Stimulated activated naive CD4-positive, alpha-beta T cell (primary cell): ENCODE results near the gene ALDH3A2.

Source experiments
- DNase-seq, 6 experiments: peaks; one replicate each; lab custom pipeline; 2025; lab: John Stamatoyannopoulos, UW

Gene ALDH3A2

DNA sequence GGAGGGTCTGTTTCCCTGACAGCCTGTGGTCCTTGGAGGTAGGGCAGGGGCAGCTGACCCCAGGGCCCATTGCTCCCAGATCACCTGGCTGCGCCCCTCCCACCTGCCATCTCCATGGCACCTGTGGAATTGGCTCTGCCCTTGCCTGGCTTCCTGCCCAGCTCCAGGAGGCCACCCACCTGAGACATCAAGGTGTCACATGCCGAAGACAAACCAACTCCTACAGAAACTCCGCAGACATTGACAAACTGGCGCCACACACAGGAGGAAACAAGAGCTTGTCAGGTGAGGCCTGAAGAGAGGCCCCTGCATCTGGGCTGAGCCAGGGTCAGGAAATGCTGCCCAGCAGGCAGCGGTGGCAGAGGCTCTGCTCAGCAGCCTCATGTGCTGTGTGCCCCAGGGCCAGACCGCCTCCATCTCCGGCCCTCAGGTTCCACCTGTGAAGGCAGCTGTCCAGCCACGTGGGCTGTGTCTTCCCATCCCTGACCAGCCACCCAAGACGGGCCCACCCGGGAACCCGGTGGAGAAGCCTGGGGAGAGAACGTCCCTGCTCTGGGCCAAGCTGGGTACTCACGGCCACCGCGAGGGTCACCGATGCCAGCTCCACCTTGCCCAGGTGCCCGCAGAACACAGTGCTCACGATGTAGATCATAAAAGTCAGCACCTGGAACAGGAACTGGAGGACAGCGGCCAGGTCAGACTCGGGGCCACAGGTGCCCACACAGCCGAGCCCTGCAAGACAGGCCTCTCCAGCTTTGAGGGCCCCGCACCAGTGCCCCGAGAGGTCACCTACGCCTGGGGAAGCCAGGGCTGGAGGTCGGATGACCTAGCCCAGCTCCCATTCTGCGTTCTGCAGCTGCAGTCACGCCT lies 66.2 kb downstream of the ALDH3A2 start:
- DNase-seq = no peak

DNA sequence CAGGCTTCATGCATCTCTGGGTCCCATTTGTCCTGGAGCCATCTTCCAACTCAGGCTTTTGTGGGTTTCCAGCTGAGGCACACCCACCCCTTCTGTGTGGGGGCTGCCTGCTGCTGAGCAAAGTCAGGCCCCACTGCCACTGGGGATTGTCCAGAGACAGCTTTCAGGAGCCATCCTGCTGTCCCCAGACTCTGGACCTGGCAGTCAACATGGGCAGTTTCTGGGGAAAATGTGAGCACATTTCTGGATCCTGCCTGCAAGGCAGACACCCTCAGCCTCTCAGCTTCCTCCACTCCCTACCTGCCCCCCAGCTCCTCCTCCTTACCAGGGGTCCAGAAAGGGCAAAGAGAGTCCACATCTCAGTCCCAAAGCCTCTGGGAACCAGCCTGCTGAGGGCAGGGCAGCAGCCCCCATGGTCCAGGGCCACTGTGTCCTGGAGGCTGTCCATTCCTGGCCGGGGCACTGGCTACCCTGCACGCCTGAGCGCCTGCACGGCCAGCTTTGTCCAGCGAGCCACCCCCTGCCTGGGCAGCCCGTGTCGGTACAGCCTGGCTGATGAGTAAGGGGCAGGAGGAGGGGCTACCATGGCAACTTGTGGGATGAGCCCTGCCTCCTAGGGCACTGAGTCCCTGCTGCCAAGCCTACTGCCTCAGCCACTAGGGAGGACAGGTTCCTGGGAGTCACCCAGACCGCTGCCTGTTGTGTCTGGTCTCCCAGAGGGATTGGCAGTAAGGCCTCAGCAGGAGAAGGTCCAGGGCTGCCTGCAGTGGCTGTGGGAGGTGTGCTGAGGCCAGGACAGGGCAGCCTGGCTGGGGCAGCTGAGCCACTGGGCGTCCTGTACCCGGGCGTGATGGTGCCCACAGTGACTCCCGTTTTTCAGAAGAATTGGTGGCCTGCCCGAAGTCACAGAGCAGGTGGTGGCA lies 67.8 kb downstream of the ALDH3A2 start, which contains the start of gene SLC47A2:
SLC47A2 (minus strand) TSS at position 477 of the 923 bp plus-strand sequence; CDS start at position 448, 29 bp downstream.
- DNase-seq = no peak

DNA sequence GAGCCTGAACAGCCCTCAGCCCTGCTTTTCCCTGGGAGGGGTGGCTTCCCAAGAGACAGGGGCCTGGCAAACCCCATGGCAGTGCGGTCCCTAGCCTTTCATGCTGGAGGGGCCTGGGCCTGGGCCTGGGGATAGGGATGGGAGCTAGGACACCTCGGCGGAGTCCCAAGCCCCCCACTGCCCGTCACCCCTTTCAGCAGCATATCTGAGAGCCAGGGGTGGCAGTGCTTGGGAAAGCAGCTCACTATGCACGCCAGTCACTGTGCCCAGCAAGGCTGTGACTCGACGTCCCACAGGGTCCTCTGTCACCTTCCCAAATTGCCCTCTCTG lies 68.4 kb downstream of the ALDH3A2 start:
- no peak for DNase-seq

DNA sequence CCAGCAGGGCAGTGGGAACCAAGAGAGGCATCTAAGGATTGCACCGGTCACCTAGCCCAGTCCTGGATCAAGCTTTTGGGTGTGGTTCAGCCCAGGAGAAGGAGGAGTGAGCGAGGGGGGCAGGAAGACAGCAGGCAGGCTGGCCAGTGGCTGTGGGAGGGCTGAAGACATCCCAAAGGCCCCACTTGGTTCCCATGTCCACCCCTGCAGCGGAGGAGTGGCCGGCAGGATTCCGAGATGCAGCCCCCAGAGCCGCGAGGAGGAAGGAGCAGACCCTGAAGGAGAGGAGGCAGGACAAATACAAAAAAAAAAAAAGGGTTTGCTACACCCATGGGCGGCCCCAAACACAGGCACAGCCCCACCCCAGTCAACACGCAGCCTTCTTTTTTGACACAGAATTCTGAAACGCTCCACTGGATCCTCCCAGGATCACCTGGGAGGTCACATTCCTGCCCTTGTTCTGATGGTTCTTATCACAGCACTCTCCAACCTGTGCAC lies 68.9 kb downstream of the ALDH3A2 start:
- no peak for DNase-seq

DNA sequence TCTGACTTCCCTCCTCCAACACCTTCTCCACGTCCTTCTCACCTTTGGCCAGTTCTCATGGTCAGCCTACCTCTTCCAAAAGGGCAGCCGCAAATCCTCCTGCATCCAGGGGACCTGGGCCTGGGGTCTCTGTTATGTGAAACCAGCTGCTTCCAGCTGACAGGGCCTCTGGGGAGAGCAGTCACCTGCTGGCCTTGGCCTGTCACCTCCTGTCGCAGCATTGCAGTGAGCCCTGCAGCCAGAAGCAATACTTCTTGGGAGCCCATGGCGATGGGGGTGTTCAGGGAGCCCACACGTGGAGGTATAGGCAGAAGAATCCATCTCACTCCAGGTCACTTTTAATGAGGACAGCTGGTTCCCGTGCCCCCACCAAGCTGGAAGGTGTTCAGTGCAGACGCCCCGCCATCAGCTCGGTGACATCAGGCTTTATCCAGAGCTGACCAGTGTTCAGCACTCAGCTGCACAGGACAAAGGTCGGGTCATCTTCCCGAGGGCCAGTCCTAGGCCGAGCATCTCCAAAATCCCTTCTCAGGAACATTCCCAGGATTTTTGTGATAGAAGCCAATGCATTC lies 69.6 kb downstream of the ALDH3A2 start:
- DNase-seq = no peak

DNA sequence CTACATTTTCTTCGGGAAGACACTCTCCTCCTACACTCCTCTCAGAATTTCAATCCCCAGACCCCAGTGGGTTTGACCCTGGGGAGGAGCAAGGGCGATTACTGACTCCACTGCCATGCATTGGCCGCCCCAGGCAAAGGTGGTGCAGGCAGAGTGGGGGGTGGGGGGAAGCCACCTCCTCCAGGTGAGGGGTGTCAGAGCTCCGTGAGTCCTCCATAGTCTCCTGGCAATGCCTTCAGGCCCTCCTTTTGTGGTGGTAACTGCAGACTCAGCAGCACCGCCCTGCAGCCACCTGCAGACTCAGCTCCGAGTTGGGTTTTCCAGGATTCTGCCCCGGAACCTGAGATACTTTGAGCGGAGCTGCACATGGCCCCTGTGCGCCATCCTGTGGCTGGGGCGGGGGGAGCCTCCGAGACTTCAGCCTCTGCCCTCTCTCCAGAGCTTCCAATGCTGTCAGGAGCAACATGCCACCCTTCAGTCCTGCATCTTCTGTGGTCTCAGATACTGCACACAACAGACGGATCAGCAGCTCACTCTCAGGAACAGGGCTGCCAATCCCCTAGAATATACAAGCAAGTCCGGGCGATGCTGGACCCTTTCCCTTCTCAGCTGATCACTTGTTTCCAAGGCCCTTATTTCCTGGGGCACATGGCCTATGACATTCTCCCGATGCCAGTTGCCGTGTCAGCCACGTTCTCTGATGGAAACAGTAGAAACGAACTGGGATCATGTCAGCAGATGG lies 70.2 kb downstream of the ALDH3A2 start:
- no peak for DNase-seq

DNA sequence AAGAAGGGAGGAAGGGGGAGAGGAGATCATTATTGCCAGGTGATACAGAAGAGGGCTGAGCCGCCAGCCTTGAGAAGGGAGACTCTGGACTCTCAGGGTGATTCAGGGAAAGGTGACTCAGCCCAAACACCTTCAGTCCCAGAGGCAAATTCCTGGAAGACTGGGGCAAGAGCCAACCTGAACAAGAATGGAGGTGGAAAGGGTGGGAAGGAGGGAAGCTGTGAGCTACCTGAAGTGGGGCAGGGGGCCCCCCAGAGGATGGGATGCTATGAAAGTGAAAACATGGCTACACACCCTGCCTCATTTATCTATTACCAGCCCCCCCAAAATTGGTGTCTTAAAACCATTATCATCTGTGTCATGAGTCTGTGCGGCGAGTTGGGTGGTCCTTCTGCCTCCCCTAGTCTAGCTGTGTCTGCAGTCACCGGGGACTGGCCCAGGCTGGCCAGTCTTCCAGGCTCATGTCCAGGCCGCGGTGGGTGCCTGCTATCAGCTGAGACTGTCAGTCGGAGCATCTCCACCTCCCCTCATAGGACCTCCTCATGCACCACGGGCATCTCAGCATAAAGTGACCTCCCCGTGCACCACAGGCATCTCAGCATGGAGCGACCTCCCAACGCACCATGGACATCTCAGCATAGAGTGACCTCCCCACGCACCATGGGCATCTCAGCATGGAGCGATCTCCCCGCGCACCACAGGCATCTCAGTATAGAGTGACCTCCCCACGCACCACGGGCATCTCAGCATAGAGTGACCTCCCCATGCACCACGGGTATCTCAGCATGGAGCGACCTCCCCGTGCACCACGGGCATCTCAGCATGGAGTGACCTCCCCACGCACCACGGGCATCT lies 71.0 kb downstream of the ALDH3A2 start:
- DNase-seq = no peak

DNA sequence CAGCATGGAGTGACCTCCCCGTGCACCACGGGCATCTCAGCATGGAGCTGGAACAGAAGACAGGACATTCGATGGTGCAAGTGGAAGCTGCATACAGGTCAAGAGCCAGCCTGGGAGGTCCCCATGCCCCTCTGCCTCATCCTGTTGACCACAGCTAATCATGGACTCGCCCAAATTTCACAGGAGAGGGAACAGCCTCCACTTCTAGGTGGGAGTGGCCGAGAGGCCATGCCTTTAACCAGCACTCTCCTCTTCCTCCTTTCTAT lies 71.6 kb downstream of the ALDH3A2 start:
- no peak for DNase-seq

DNA sequence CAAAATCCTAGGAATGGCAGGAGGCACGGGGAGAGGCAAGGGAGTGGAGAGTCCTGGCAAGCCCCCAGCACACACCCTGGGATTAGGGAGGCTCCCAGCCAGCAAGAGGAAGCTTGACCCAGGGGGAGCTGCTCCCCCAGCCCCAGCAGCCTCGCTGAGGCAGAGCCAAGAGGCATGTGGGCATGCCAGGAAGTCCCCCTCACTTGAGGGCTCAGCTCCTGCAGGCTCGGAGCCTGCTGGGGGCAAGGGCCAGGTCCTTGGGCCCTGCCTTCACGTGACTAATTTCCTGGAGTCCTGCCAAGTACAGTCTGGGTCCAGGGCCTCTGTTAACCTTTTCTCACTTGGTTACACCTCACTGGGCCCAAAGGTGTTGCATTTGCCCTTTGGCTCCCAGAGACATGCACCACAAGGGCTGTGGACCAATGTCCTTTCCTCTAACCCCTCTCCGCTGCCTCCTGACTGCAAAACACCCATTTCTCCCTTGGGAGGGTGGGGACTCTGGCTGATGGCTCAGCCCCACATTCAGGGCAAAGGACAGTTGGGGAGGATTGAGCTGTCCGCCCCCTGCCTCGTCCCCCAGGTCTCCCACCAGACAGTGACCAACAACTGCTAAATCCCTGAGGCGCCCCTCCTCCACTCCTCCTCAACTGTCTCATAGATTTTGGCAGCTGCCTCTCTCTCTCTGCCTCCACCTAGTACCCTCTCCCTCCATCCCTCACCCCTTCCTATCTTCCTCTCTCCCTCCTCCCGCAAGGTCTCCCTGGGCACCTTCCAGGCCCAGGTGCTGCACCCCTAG lies 72.3 kb downstream of the ALDH3A2 start:
- DNase-seq = no peak

DNA sequence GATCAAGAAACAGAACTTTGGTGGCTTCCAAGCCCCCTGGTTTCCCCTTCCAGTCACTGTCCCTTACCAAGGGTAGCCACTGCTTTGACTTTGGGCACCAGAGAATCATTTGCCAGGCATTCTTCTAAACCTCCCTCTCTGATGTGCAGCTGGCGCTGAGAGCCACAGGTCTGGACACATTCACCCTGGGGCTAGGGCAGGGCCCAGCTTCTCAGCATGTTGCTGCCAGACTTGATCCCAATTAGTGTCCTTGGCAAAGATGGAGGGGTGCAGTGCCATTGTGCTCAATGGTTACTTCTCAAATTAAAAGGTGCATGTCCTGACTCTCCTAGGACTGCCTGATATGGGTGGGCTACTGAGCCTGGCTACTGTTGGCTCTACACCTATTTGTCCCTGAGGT lies 75.4 kb downstream of the ALDH3A2 start:
- peak in 1 of 6 experiments; percentile 29 for DNase-seq

DNA sequence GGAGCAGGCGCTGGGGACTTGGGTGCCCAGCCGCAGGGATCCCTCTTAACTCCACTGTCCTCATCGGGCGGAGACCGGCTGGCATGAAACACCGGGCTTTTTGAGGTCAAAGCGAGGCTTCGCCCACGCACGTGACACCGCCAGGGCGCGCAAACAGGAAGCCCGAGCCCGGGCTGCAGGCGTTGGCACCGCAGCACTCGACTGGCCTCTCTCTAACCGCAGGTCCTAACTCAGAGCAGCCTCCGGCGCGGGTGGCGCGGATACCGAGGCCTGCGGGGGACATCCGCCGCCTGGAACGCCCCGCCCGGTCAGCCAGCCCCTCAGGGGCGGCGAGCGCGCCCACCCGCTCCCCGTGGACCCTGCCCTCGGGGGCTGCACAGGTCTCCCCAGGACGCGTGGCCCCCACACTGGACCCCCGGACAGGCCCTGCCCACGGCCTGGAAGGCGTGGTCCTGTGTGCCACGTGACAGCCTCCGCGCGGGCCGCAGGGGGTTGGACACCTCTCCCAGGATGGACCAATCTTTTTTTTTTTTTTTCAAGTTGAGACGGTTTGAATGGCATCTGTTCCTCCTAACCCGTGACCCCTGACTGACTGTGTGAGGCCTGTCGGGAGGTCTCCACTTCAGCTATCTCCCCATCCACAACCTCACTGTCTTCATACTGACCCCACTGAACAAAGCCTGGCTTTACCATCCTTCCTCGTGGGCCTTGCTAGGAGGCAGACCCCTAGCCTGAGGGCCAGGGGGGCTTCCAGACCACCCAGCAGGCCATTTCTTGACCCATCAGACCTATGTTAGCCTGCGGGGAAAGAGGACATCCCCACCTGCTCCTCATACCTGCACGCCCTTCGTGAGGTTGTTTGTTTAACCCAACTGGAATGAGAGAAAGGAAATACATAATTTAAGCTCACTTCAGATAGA lies 76.2 kb downstream of the ALDH3A2 start:
- peak in 3 of 6 experiments; percentile 23 to 29 (median 27) for DNase-seq

DNA sequence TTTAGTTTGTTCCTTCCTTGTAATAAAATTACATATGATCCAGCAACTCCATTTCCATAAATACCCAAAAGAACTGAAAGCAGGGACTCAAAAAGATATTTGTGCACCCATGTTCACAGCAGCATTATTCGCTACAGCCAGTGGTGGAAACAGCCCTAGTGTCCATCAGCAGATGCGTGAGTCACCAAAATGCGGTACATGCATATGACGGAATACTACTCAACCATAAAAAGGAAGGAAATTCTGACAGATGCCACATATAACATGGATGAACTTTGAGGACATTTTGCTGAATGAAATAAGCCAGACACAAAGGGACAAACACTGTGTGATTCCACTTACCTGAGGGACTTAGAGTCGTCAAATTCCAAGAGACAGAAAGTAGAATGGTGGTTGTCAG lies 76.9 kb downstream of the ALDH3A2 start:
- DNase-seq = no peak

DNA sequence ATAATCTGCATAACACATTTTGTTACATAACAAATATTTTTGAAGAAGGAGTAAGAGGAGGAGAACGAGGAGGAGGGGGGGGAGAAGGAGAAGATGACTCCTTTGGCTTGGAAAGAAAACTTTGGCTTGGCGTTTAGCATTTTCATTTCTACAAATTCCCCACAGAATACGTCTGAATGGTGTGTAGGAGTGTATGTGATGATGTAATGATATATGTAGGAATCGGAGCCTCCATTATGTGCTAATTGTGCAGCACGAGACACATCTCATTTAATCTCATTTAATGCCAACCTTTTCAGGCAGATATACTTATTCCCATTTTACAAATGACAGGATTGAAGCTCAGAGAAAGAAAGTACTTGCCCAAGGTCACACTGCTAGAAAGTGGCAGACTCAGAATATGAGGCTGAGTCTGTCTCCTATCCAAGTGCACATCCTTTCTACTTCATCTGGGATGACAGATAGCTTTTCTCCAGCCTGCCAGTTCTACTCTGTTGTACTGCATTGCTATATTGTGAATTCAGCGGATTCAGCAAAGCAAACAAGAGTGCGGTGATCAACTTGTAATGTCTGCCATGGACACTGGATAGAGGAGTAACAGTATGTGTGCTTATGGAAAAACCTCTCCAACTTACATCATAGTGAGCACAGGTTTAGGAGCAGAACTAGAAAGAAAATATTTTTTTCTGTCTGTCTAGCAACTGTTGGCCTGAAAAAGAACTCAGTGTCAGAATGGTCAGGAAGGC lies 78.3 kb downstream of the ALDH3A2 start:
- DNase-seq = no peak
